Nephron progenitor cell (in vitro differentiated cells): ENCODE data around the gene MLLT11.

Experiments
- DNase-seq: peaks from one replicate; pipeline ENCODE4 v3.0.0; 2021
- H3K27ac Mint-ChIP-seq: 2 replicates; pipeline ENCODE4 v1.8.0; 2021; ENCODE audit warnings: mild to moderate bottlenecking, moderate library complexity, mixed read lengths
- H3K27me3 Mint-ChIP-seq: 2 replicates; pipeline ENCODE4 v1.8.0; 2021; ENCODE audit warnings: mild to moderate bottlenecking, low read depth, mixed read lengths; ENCODE audit not compliant: poor library complexity
- H3K36me3 Mint-ChIP-seq: 2 replicates; pipeline ENCODE4 v1.8.0; 2021; ENCODE audit warnings: low read depth, mixed read lengths
- H3K4me1 Mint-ChIP-seq: 2 replicates; pipeline ENCODE4 v1.8.0; 2021; ENCODE audit warnings: mixed read lengths
- H3K4me3 Mint-ChIP-seq: 2 replicates; pipeline ENCODE4 v1.8.0; 2021; ENCODE audit warnings: mild to moderate bottlenecking, moderate library complexity, mixed read lengths
- H3K9me3 Mint-ChIP-seq: 2 replicates; pipeline ENCODE4 v1.8.0; 2021; ENCODE audit warnings: mild to moderate bottlenecking, moderate library complexity, mixed read lengths
- TF ChIP-seq, protein P1 (sequence below): fragments of 200-600 bp; sonication (generic); IDR thresholded peaks from 2 replicates; pipeline ENCODE4 v1.5.0; 2021; ENCODE audit warnings: antibody characterized with exemption

Gene MLLT11

DNA sequence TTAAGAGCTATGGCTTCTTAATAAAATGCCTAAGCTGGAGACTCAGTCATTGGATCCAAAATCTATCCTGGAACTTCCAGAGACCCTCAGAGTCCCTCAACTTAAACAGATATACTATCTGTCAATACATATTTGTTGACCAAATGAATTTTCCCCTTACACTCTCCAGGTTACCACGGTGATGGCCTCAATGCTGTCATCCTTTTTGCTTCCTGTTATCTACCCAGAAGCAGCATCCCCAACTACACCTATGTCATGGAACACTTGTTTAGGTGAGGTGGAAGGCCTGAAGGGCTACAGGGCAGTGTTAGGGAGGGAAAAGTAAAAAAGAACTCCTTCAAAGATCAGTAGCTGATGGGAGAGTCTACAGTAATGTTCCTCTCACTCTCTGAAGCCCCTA lies 17.0 kb upstream of the MLLT11 start:
- no peak overlapping the region for H3K4me3 Mint-ChIP-seq
- peaks cover 23% of the 10 kb centered on the region for H3K4me1 Mint-ChIP-seq
- DNase-seq, result no peak
- no peaks in the 10 kb centered on the region for H3K36me3 Mint-ChIP-seq
- no peak overlapping the region for H3K27ac Mint-ChIP-seq
- H3K27me3 Mint-ChIP-seq, result peaks cover 3% of the 10 kb centered on the region
- TF ChIP-seq, protein P1, sequence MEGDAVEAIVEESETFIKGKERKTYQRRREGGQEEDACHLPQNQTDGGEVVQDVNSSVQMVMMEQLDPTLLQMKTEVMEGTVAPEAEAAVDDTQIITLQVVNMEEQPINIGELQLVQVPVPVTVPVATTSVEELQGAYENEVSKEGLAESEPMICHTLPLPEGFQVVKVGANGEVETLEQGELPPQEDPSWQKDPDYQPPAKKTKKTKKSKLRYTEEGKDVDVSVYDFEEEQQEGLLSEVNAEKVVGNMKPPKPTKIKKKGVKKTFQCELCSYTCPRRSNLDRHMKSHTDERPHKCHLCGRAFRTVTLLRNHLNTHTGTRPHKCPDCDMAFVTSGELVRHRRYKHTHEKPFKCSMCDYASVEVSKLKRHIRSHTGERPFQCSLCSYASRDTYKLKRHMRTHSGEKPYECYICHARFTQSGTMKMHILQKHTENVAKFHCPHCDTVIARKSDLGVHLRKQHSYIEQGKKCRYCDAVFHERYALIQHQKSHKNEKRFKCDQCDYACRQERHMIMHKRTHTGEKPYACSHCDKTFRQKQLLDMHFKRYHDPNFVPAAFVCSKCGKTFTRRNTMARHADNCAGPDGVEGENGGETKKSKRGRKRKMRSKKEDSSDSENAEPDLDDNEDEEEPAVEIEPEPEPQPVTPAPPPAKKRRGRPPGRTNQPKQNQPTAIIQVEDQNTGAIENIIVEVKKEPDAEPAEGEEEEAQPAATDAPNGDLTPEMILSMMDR, result no peak
- no peaks in the 10 kb centered on the region for H3K9me3 Mint-ChIP-seq

DNA sequence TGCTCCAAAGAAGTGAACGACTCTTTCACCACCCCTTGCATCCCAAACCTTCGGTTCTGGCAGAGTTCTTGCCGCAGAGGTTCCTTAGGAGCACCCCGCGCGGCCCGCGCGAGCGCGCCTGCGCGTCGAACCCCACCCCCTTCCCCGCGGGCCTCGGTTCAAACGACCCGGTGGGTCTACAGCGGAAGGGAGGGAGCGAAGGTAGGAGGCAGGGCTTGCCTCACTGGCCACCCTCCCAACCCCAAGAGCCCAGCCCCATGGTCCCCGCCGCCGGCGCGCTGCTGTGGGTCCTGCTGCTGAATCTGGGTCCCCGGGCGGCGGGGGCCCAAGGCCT lies 12.6 kb upstream of the MLLT11 start, which contains the start of gene C1orf56:
TSS of gene C1orf56 (plus strand) at position 161 of the 334 bp plus-strand sequence. CDS start at position 258, 97 bp downstream.
- Mint-ChIP-seq H3K9me3 (no peaks in the 10 kb centered on the region), H3K4me1 (peaks cover 59% of the 10 kb centered on the region), H3K27me3 (peaks cover 3% of the 10 kb centered on the region), H3K36me3 (peaks cover 14% of the 10 kb centered on the region), H3K4me3 (peak within 1 kb of the TSS; percentile 95), H3K27ac (peak within 1 kb of the TSS; percentile 94)
- DNase-seq, result peak; percentile 75
- TF ChIP-seq, protein P1, result no peak

DNA sequence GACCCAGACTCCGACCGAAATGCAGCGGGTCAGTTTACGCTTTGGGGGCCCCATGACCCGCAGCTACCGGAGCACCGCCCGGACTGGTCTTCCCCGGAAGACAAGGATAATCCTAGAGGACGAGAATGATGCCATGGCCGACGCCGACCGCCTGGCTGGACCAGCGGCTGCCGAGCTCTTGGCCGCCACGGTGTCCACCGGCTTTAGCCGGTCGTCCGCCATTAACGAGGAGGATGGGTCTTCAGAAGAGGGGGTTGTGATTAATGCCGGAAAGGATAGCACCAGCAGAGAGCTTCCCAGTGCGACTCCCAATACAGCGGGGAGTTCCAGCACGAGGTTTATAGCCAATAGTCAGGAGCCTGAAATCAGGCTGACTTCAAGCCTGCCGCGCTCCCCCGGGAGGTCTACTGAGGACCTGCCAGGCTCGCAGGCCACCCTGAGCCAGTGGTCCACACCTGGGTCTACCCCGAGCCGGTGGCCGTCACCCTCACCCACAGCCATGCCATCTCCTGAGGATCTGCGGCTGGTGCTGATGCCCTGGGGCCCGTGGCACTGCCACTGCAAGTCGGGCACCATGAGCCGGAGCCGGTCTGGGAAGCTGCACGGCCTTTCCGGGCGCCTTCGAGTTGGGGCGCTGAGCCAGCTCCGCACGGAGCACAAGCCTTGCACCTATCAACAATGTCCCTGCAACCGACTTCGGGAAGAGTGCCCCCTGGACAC lies 12.1 kb upstream of the MLLT11 start:
- Mint-ChIP-seq H3K27ac (peak overlapping the region; percentile 94), H3K27me3 (peaks cover 3% of the 10 kb centered on the region), H3K4me3 (peak overlapping the region; percentile 95), H3K4me1 (peaks cover 59% of the 10 kb centered on the region), H3K36me3 (peaks cover 14% of the 10 kb centered on the region), H3K9me3 (no peaks in the 10 kb centered on the region)
- TF ChIP-seq, protein P1, result peak; percentile 43
- DNase-seq, result peak; percentile 60

DNA sequence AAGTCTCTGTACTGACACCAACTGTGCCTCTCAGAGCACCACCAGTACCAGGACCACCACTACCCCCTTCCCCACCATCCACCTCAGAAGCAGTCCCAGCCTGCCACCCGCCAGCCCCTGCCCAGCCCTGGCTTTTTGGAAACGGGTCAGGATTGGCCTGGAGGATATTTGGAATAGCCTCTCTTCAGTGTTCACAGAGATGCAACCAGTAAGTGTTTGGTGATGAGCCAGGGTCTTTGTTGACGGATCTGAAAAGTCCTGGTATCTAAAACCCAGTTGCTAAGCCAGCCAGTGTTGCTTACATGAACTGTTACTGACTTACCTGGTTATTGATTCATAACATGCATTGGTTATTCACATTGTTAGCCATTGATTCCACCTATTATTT lies 11.6 kb upstream of the MLLT11 start:
- TF ChIP-seq, protein P1, result peak; percentile 11
- peaks cover 3% of the 10 kb centered on the region for H3K27me3 Mint-ChIP-seq
- H3K9me3 Mint-ChIP-seq, result no peaks in the 10 kb centered on the region
- H3K4me1 Mint-ChIP-seq, result peaks cover 59% of the 10 kb centered on the region
- peaks cover 15% of the 10 kb centered on the region for H3K36me3 Mint-ChIP-seq
- no peak for DNase-seq
- H3K4me3 Mint-ChIP-seq, result peak overlapping the region; percentile 95
- no peak overlapping the region for H3K27ac Mint-ChIP-seq

DNA sequence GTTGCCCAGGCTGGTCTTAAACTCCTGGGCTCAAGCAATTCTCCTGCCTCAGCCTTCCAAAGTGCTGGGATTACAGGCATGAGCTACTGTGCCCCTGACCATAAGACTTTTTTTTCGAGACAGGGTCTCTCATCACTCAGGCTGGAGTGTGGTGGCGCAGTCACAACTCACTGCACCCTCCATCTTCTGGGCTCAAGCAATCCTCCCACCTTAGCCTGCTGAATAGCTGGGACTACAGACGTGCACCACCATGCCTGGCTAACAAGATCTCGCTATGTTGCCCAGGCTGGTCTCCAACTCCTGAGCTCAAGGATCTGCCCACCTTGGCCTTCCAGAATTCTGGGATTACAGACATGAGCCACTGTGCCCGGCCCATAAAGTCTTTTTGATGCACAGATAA lies 10.7 kb upstream of the MLLT11 start:
- TF ChIP-seq, protein P1, result no peak
- Mint-ChIP-seq H3K4me1 (peaks cover 59% of the 10 kb centered on the region), H3K9me3 (no peaks in the 10 kb centered on the region), H3K4me3 (peak overlapping the region; percentile 95), H3K27me3 (peaks cover 3% of the 10 kb centered on the region), H3K36me3 (peaks cover 23% of the 10 kb centered on the region), H3K27ac (no peak overlapping the region)
- no peak for DNase-seq
